OCI-LY3 (cell line): ENCODE measurements around the gene RBM20.

ENCODE experiments used
- CTCF ChIP-seq: fragments of 200-600, 300-600 bp; sonication (generic); IDR thresholded peaks from 2 replicates; pipeline ENCODE4 v1.5.1; 2014; ENCODE audit warnings: antibody characterized with exemption, low read length, low read depth
- EZH2phosphoT487 ChIP-seq: fragments of 200-600 bp; shearing (Covaris generic); IDR thresholded peaks from 2 replicates; pipeline ENCODE4 v1.6.1; 2018; ENCODE audit warnings: antibody characterized with exemption, mixed run types, low read depth

GRCh38 chr10:110815354-110816004 is 171.3 kb downstream of the RBM20 start:
- no peak for TF ChIP-seq CTCF
- TF ChIP-seq EZH2phosphoT487: no peak
